CD4-positive, alpha-beta T cell treated with Interleukin-6 for 4 hours (primary cell): ENCODE data around the gene PLXNA2.

Experiments
- DNase-seq: peaks from one replicate; pipeline ENCODE4 v3.0.0-alpha.2; 2020; ENCODE audit warnings: mixed read lengths

Gene PLXNA2

GRCh38 chr1:208243967-208244916, at the start of gene PLXNA2:
Gene PLXNA2 (minus strand): TSS chr1:208244384. CDS start chr1:208217922, 26,462 bp downstream.
- DNase-seq: peak; percentile 79

- DNase-seq: no peak
These were observed 48.7 kb upstream of the PLXNA2 start for GRCh38 chr1:208292908-208293307.

GRCh38 chr1:208291923-208292711, 47.9 kb upstream of the PLXNA2 start:
- no peak for DNase-seq

- no peak for DNase-seq
These were observed 46.9 kb upstream of the PLXNA2 start for GRCh38 chr1:208291129-208291528.

- DNase-seq: no peak
These were observed 45.5 kb upstream of the PLXNA2 start for GRCh38 chr1:208289716-208290115.

GRCh38 chr1:208288495-208288894, 44.3 kb upstream of the PLXNA2 start:
- DNase-seq: no peak

- DNase-seq: no peak
These were observed 36.7 kb upstream of the PLXNA2 start for GRCh38 chr1:208280681-208281450.

- no peak for DNase-seq
These were observed 35.8 kb upstream of the PLXNA2 start for GRCh38 chr1:208279826-208280588.

- no peak for DNase-seq
These were observed 34.5 kb upstream of the PLXNA2 start for GRCh38 chr1:208278638-208279037.

- no peak for DNase-seq
These were observed 32.7 kb upstream of the PLXNA2 start for GRCh38 chr1:208276757-208277435.

- DNase-seq: no peak
These were observed 30.9 kb upstream of the PLXNA2 start for GRCh38 chr1:208275083-208275482.

- DNase-seq: no peak
These were observed 29.3 kb upstream of the PLXNA2 start for GRCh38 chr1:208273386-208274017.

GRCh38 chr1:208272713-208273112, 28.5 kb upstream of the PLXNA2 start:
- no peak for DNase-seq

GRCh38 chr1:208272311-208272710, 28.1 kb upstream of the PLXNA2 start:
- DNase-seq: no peak

GRCh38 chr1:208271236-208271635, 27.1 kb upstream of the PLXNA2 start:
- no peak for DNase-seq

GRCh38 chr1:208270651-208271141, 26.5 kb upstream of the PLXNA2 start:
- DNase-seq: no peak

GRCh38 chr1:208269338-208269666, 25.1 kb upstream of the PLXNA2 start:
- no peak for DNase-seq

GRCh38 chr1:208268541-208269337, 24.6 kb upstream of the PLXNA2 start:
- no peak for DNase-seq

GRCh38 chr1:208265525-208265924, 21.3 kb upstream of the PLXNA2 start:
- no peak for DNase-seq

- DNase-seq: no peak
These were observed 20.9 kb upstream of the PLXNA2 start for GRCh38 chr1:208265122-208265469.
